ENCODE data around the gene MEIS1.

The MEIS1 gene

DNA sequence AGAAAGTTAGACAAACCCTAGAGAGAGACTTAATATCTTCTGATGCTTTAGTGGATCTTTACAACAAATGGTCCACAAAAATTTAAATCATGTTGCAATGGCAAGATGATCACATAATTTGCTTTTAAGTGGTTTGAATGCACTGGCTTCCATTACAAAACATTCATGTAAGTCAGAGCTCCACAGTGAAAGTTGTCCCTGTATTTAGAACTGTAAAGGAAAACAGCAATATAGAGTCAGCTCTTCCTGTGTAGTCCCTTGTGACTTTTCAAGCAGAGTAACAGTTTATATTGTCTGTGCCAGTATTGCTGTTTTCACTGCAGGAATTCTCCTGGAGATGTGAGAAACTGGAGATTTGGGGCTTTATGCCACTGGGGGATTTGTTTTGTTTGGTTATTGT, 77.7 kb downstream of the MEIS1 start:
- DNase-seq, result no peak
- Histone ChIP-seq H3K4me3 (ENCODE audit: low read length) (no peak overlapping the region), H3K27ac (ENCODE audit: low read length) (no peak overlapping the region), H3K9ac (ENCODE audit: low read length) (no peak overlapping the region), H3K9me3 (replicated peaks; ENCODE audit: insufficient read depth, low read length) (no peaks in the 10 kb centered on the region), H3K4me1 (ENCODE audit: low read length) (no peaks in the 10 kb centered on the region), H3K27me3 (replicated peaks; ENCODE audit: insufficient read depth, low read length) (no peaks in the 10 kb centered on the region), H4K20me1 (ENCODE audit: insufficient read depth, low read length) (no peaks in the 10 kb centered on the region), H3K4me2 (ENCODE audit: low read depth, low read length) (no peak overlapping the region), H3F3A (ENCODE audit: insufficient read depth, low read length) (no peaks in the 10 kb centered on the region), H3K9me2 (replicated peaks; ENCODE audit: insufficient read depth, low read length) (no peaks in the 10 kb centered on the region), H3K36me3 (replicated peaks; ENCODE audit: insufficient read depth, low read length) (no peaks in the 10 kb centered on the region), H2AFZ (ENCODE audit: low read length) (no peak overlapping the region), H3K79me2 (ENCODE audit: low read length) (0 out of 2 replicates have a peak, but pooled peaks cover 2% of the 10 kb centered on the region)
- TF ChIP-seq EZH2 (optimal IDR thresholded peaks at IDR 0.05; ENCODE audit: low read depth, low read length), result no peak
- TF ChIP-seq, protein P1, sequence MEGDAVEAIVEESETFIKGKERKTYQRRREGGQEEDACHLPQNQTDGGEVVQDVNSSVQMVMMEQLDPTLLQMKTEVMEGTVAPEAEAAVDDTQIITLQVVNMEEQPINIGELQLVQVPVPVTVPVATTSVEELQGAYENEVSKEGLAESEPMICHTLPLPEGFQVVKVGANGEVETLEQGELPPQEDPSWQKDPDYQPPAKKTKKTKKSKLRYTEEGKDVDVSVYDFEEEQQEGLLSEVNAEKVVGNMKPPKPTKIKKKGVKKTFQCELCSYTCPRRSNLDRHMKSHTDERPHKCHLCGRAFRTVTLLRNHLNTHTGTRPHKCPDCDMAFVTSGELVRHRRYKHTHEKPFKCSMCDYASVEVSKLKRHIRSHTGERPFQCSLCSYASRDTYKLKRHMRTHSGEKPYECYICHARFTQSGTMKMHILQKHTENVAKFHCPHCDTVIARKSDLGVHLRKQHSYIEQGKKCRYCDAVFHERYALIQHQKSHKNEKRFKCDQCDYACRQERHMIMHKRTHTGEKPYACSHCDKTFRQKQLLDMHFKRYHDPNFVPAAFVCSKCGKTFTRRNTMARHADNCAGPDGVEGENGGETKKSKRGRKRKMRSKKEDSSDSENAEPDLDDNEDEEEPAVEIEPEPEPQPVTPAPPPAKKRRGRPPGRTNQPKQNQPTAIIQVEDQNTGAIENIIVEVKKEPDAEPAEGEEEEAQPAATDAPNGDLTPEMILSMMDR (IDR thresholded peaks at IDR 0.05; ENCODE audit: low read length), result no peak
- no peak for TF ChIP-seq EZH2phosphoT487 (IDR thresholded peaks at IDR 0.05; ENCODE audit: low read length)

DNA sequence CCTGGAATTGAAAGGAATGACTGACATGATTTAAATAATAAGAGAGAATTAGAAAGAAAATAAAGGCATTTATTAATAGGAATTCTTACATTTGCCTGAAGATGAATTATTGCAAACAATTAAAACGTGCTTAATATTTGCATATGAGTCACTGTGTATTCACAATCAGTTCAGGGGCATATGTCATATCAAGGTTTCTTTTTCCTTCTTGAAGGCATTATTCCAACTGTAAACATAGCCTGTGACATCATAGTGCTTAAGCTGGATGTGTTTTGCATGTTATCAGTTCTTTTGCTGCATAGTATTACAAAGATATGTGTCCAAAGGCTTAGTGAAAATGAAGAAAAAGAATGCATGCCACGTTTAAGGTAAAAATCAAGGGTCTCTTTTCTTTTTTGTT, 80.8 kb downstream of the MEIS1 start:
- no peaks in the 10 kb centered on the region for H3K9me2 ChIP-seq (replicated peaks; ENCODE audit: insufficient read depth, low read length)
- H3K4me3 ChIP-seq (ENCODE audit: low read length), result no peak overlapping the region
- DNase-seq, result no peak
- H2AFZ ChIP-seq (ENCODE audit: low read length), result no peak overlapping the region
- no peaks in the 10 kb centered on the region for H3F3A ChIP-seq (ENCODE audit: insufficient read depth, low read length)
- no peaks in the 10 kb centered on the region for H3K27me3 ChIP-seq (replicated peaks; ENCODE audit: insufficient read depth, low read length)
- no peaks in the 10 kb centered on the region for H3K79me2 ChIP-seq (ENCODE audit: low read length)
- no peaks in the 10 kb centered on the region for H3K4me1 ChIP-seq (ENCODE audit: low read length)
- H3K27ac ChIP-seq (ENCODE audit: low read length), result no peak overlapping the region
- H3K9me3 ChIP-seq (replicated peaks; ENCODE audit: insufficient read depth, low read length), result no peaks in the 10 kb centered on the region
- no peak overlapping the region for H3K4me2 ChIP-seq (ENCODE audit: low read depth, low read length)
- no peaks in the 10 kb centered on the region for H4K20me1 ChIP-seq (ENCODE audit: insufficient read depth, low read length)
- H3K36me3 ChIP-seq (replicated peaks; ENCODE audit: insufficient read depth, low read length), result no peaks in the 10 kb centered on the region
- TF ChIP-seq EZH2phosphoT487 (IDR thresholded peaks at IDR 0.05; ENCODE audit: low read length) (no peak), EZH2 (optimal IDR thresholded peaks at IDR 0.05; ENCODE audit: low read depth, low read length) (no peak)
- TF ChIP-seq, protein P1 (IDR thresholded peaks at IDR 0.05; ENCODE audit: low read length), result no peak
- no peak overlapping the region for H3K9ac ChIP-seq (ENCODE audit: low read length)

DNA sequence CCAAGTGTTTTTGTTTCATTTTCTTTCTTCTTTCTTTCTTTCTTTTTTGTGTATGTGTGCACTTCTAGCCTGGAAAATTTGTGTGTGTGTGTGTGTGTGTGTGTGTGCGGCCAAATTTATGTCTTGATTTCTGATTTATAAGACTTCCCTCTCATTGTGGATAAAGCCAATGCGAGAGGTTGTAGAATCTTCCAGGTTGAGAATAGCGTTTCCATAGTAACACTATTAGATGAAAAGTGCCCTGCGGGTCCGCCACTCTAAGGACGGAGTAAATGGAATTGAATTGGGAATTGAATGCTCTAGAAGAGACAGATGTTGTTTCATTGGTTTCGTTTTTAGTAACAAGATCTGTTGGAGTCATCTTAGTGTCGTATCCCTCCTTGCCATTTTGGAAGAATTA, 81.6 kb downstream of the MEIS1 start:
- no peak for DNase-seq
- TF ChIP-seq EZH2 (optimal IDR thresholded peaks at IDR 0.05; ENCODE audit: low read depth, low read length) (no peak), EZH2phosphoT487 (IDR thresholded peaks at IDR 0.05; ENCODE audit: low read length) (no peak)
- TF ChIP-seq, protein P1 (IDR thresholded peaks at IDR 0.05; ENCODE audit: low read length), result no peak
- H3K79me2 ChIP-seq (ENCODE audit: low read length), result no peaks in the 10 kb centered on the region
- H3K9ac ChIP-seq (ENCODE audit: low read length), result no peak overlapping the region
- no peaks in the 10 kb centered on the region for H3K4me1 ChIP-seq (ENCODE audit: low read length)
- no peak overlapping the region for H2AFZ ChIP-seq (ENCODE audit: low read length)
- no peak overlapping the region for H3K4me2 ChIP-seq (ENCODE audit: low read depth, low read length)
- H3K36me3 ChIP-seq (replicated peaks; ENCODE audit: insufficient read depth, low read length), result no peaks in the 10 kb centered on the region
- H3F3A ChIP-seq (ENCODE audit: insufficient read depth, low read length), result no peaks in the 10 kb centered on the region
- H3K9me2 ChIP-seq (replicated peaks; ENCODE audit: insufficient read depth, low read length), result no peaks in the 10 kb centered on the region
- no peaks in the 10 kb centered on the region for H4K20me1 ChIP-seq (ENCODE audit: insufficient read depth, low read length)
- H3K27ac ChIP-seq (ENCODE audit: low read length), result no peak overlapping the region
- no peaks in the 10 kb centered on the region for H3K9me3 ChIP-seq (replicated peaks; ENCODE audit: insufficient read depth, low read length)
- H3K27me3 ChIP-seq (replicated peaks; ENCODE audit: insufficient read depth, low read length), result no peaks in the 10 kb centered on the region
- no peak overlapping the region for H3K4me3 ChIP-seq (ENCODE audit: low read length)
